ENCODE results near the gene TM9SF3. TPM values are rescaled to one million over a fixed set of nuclear protein-coding genes. Genes with fewer than 3 reads are reported as not detected.

The TM9SF3 gene
- total and polyA plus RNA-seq, 10 of the 15 experiments (the other 5 are each of a cell fraction or from before 2014, with no cell fraction given): 17.1 to 85.4 (median 44.9) TPM

DNA sequence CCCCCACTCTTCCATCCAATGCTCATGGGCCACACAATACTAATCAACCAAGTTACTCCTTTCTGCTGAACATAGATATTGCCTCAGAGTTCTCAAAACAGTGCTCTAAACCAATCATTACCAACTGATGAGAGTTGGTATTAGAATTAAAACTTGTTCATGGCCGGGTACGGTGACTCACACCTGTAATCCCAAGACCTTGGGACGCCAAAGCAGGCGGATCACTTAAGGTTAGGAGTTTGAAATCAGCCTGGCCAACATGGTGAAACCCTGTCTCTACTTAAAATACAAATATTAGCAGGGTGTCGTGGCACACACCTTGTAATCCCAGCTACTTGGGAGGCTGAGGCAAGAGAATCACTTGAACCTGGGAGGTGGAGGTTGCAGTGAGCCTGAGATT, 8.2 kb downstream of the TM9SF3 start:
- Histone ChIP-seq H3K79me2 (ENCODE audit: control insufficient read depth, insufficient read depth, low read length) (peaks cover 90% of the 10 kb centered on the region), H3K4me3 (no peak overlapping the region), H3K27me3 (replicated peaks in 1 of 2; ENCODE audit: control insufficient read depth in 2 of 2, insufficient read depth in 2 of 2, low read length in 1 of 2) (no peaks in the 10 kb centered on the region), H3K4me1 (ENCODE audit: control insufficient read depth, insufficient read depth, low read length) (peaks cover 6% of the 10 kb centered on the region; the same call in 1 of the 2 replicates), H4K20me1 (ENCODE audit: control insufficient read depth, insufficient read depth) (no peaks in the 10 kb centered on the region), H3K9ac (ENCODE audit: control insufficient read depth, insufficient read depth, low read length) (no peak overlapping the region), H3K4me2 (ENCODE audit: control insufficient read depth, insufficient read depth) (no peak overlapping the region), H3K36me3 (ENCODE audit: control insufficient read depth in 2 of 2, insufficient read depth in 2 of 2, low read length in 1 of 2) (peaks cover 0 to 2% of the 10 kb centered on the region in 2 experiments; a peak in 3 of 4 replicates), H3K9me3 (replicated peaks; ENCODE audit: control insufficient read depth, insufficient read depth, low read length) (no peaks in the 10 kb centered on the region; the same call in 2 of the 3 replicates), H3K27ac (ENCODE audit: control insufficient read depth, insufficient read depth) (no peak overlapping the region), H2AFZ (ENCODE audit: control insufficient read depth, low read depth, low read length) (no peak overlapping the region)
- ChIA-PET CTCF (no interaction called here), RAD21 (ENCODE audit: unreplicated experiment) (no interaction called here), POLR2A (no interaction called here), SMC1A (ENCODE audit: uncharacterized antibody, unreplicated experiment) (interaction anchor here (0.9 kb wide), 1 partner anchor 52 kb away, joined by 3 read pairs; no protein-coding TSS in a partner anchor)
- WGBS (ENCODE audit: insufficient coverage, insufficient replicate concordance, low lambda C conversion rate, missing lambda C conversion rate): 90% methylated on average over 5 of the region's 5 CpGs
- intact Hi-C loops (cut with micrococcal nuclease; ENCODE audit: unreplicated experiment) (no loop called here), in situ Hi-C loops (cut with MboI) (no loop called here)
- no peak for ATAC-seq
- DNase-seq (ENCODE audit: low read depth, low spot score): no peak
- BruUV-seq (replicated peaks): no TSS peak
- FAIRE-seq: no peak
- no peak for TF ChIP-seq PML (IDR thresholded peaks at IDR 0.05; ENCODE audit: low read length)
- no peak for TF ChIP-seq RAD51 (IDR thresholded peaks at IDR 0.05)
- TF ChIP-seq JUND (IDR thresholded peaks at IDR 0.05; ENCODE audit: low read depth, low read length): no peak
- no peak for TF ChIP-seq TAF1 (IDR thresholded peaks at IDR 0.05; ENCODE audit: borderline replicate concordance, low read depth, low read length)
- TF ChIP-seq, protein P1, sequence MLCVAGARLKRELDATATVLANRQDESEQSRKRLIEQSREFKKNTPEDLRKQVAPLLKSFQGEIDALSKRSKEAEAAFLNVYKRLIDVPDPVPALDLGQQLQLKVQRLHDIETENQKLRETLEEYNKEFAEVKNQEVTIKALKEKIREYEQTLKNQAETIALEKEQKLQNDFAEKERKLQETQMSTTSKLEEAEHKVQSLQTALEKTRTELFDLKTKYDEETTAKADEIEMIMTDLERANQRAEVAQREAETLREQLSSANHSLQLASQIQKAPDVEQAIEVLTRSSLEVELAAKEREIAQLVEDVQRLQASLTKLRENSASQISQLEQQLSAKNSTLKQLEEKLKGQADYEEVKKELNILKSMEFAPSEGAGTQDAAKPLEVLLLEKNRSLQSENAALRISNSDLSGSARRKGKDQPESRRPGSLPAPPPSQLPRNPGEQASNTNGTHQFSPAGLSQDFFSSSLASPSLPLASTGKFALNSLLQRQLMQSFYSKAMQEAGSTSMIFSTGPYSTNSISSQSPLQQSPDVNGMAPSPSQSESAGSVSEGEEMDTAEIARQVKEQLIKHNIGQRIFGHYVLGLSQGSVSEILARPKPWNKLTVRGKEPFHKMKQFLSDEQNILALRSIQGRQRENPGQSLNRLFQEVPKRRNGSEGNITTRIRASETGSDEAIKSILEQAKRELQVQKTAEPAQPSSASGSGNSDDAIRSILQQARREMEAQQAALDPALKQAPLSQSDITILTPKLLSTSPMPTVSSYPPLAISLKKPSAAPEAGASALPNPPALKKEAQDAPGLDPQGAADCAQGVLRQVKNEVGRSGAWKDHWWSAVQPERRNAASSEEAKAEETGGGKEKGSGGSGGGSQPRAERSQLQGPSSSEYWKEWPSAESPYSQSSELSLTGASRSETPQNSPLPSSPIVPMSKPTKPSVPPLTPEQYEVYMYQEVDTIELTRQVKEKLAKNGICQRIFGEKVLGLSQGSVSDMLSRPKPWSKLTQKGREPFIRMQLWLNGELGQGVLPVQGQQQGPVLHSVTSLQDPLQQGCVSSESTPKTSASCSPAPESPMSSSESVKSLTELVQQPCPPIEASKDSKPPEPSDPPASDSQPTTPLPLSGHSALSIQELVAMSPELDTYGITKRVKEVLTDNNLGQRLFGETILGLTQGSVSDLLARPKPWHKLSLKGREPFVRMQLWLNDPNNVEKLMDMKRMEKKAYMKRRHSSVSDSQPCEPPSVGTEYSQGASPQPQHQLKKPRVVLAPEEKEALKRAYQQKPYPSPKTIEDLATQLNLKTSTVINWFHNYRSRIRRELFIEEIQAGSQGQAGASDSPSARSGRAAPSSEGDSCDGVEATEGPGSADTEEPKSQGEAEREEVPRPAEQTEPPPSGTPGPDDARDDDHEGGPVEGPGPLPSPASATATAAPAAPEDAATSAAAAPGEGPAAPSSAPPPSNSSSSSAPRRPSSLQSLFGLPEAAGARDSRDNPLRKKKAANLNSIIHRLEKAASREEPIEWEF (IDR thresholded peaks at IDR 0.05; ENCODE audit: insufficient replicate concordance, low read depth, low read length): no peak
- TF ChIP-seq, protein P2, sequence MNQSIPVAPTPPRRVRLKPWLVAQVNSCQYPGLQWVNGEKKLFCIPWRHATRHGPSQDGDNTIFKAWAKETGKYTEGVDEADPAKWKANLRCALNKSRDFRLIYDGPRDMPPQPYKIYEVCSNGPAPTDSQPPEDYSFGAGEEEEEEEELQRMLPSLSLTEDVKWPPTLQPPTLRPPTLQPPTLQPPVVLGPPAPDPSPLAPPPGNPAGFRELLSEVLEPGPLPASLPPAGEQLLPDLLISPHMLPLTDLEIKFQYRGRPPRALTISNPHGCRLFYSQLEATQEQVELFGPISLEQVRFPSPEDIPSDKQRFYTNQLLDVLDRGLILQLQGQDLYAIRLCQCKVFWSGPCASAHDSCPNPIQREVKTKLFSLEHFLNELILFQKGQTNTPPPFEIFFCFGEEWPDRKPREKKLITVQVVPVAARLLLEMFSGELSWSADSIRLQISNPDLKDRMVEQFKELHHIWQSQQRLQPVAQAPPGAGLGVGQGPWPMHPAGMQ (IDR thresholded peaks at IDR 0.05; ENCODE audit: borderline replicate concordance): no peak
- no peak for TF ChIP-seq ZBED1 (IDR thresholded peaks at IDR 0.05; ENCODE audit: borderline replicate concordance)
- TF ChIP-seq, protein P3, sequence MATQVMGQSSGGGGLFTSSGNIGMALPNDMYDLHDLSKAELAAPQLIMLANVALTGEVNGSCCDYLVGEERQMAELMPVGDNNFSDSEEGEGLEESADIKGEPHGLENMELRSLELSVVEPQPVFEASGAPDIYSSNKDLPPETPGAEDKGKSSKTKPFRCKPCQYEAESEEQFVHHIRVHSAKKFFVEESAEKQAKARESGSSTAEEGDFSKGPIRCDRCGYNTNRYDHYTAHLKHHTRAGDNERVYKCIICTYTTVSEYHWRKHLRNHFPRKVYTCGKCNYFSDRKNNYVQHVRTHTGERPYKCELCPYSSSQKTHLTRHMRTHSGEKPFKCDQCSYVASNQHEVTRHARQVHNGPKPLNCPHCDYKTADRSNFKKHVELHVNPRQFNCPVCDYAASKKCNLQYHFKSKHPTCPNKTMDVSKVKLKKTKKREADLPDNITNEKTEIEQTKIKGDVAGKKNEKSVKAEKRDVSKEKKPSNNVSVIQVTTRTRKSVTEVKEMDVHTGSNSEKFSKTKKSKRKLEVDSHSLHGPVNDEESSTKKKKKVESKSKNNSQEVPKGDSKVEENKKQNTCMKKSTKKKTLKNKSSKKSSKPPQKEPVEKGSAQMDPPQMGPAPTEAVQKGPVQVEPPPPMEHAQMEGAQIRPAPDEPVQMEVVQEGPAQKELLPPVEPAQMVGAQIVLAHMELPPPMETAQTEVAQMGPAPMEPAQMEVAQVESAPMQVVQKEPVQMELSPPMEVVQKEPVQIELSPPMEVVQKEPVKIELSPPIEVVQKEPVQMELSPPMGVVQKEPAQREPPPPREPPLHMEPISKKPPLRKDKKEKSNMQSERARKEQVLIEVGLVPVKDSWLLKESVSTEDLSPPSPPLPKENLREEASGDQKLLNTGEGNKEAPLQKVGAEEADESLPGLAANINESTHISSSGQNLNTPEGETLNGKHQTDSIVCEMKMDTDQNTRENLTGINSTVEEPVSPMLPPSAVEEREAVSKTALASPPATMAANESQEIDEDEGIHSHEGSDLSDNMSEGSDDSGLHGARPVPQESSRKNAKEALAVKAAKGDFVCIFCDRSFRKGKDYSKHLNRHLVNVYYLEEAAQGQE (IDR thresholded peaks at IDR 0.05; ENCODE audit: low read depth, low read length): no peak
- TF ChIP-seq SRF (IDR thresholded peaks at IDR 0.05; ENCODE audit: low read depth in 2 of 2, low read length in 2 of 2): no peak
- no peak for TF ChIP-seq CTCF (IDR thresholded peaks at IDR 0.05 in 2 of 3, conservative IDR thresholded peaks at IDR 0.05 in 1 of 3; ENCODE audit: control insufficient read depth in 2 of 3, extremely low read depth in 1 of 3, insufficient read depth in 1 of 3, low read depth in 3 of 3, low read length in 3 of 3)
- TF ChIP-seq ZNF384 (IDR thresholded peaks at IDR 0.05; ENCODE audit: borderline replicate concordance, low read depth, low read length): no peak
- no peak for TF ChIP-seq CBX5 (IDR thresholded peaks at IDR 0.05; ENCODE audit: low read depth)

Measured in GM12878 (cell line).